Mucosa of gallbladder (tissue), 1 donor: ENCODE data around the gene SLC40A1. TPM values are rescaled to one million over a fixed set of nuclear protein-coding genes. Genes with fewer than 3 reads are reported as not detected.

Experiments
- DNase-seq: peaks from one replicate; pipeline ENCODE4 v3.0.0-alpha.2; 2020; ENCODE audit warnings: low spot score
- total RNA-seq: library from RNA; stranded (reverse); gene quantifications from one replicate; pipeline ENCODE4 v1.2.1, GENCODE V29; 2021
- donor health status: DM: no; HTN: no; CAD: no.

The SLC40A1 gene
- total RNA-seq, 1 donor from 2014 or later = 271 TPM

GRCh38 chr2:189599245-189599644 lies 18.7 kb upstream of the SLC40A1 start:
- no peak for DNase-seq

- no peak for DNase-seq
Measured at GRCh38 chr2:189595417-189595816, 14.8 kb upstream of the SLC40A1 start.

- DNase-seq = no peak
Measured at GRCh38 chr2:189594305-189594704, 13.7 kb upstream of the SLC40A1 start.

- DNase-seq = no peak
Measured at GRCh38 chr2:189593115-189593514, 12.5 kb upstream of the SLC40A1 start.

- no peak for DNase-seq
Measured at GRCh38 chr2:189592353-189592984, 11.9 kb upstream of the SLC40A1 start.

GRCh38 chr2:189587780-189588179 lies 7.2 kb upstream of the SLC40A1 start:
- DNase-seq = no peak

GRCh38 chr2:189585226-189585756 lies 4.7 kb upstream of the SLC40A1 start:
- no peak for DNase-seq

GRCh38 chr2:189584686-189585085 lies 4.1 kb upstream of the SLC40A1 start:
- no peak for DNase-seq

GRCh38 chr2:189583227-189584198 lies 2.9 kb upstream of the SLC40A1 start:
- no peak for DNase-seq

GRCh38 chr2:189582809-189583192 lies 2.2 kb upstream of the SLC40A1 start:
- no peak for DNase-seq

GRCh38 chr2:189582140-189582808 lies 1.7 kb upstream of the SLC40A1 start:
- no peak for DNase-seq

- DNase-seq = peak; percentile 40
Measured at GRCh38 chr2:189581354-189582139, 961 bp upstream of the SLC40A1 start.

- DNase-seq = peak; percentile 16
Measured at GRCh38 chr2:189580241-189580651, 340 bp downstream of the SLC40A1 start.

GRCh38 chr2:189579585-189580186 lies 900 bp downstream of the SLC40A1 start:
- DNase-seq = no peak

- no peak for DNase-seq
Measured at GRCh38 chr2:189578272-189578950, 2.2 kb downstream of the SLC40A1 start.

- no peak for DNase-seq
Measured at GRCh38 chr2:189577121-189577520, 3.5 kb downstream of the SLC40A1 start.

- DNase-seq = no peak
Measured at GRCh38 chr2:189576396-189576795, 4.2 kb downstream of the SLC40A1 start.

- no peak for DNase-seq
Measured at GRCh38 chr2:189574793-189575475, 5.7 kb downstream of the SLC40A1 start.

- DNase-seq = no peak
Measured at GRCh38 chr2:189570570-189571031, 10.0 kb downstream of the SLC40A1 start.
